Ishikawa (cell line): ENCODE results near the gene LGI4.

ENCODE experiments used
- CEBPB ChIP-seq: IDR thresholded peaks from 2 replicates; pipeline ENCODE4 v1.6.1; 2012
- CREB1 ChIP-seq: IDR thresholded peaks from 2 replicates; pipeline ENCODE4 v1.6.1; 2012; ENCODE audit warnings: low read depth
- EGR1 ChIP-seq: IDR thresholded peaks from 2 replicates; pipeline ENCODE4 v1.6.1; 2012
- FOXM1 ChIP-seq: IDR thresholded peaks from 2 replicates; pipeline ENCODE4 v1.6.1; 2012; ENCODE audit warnings: low read depth, borderline replicate concordance
- MAX ChIP-seq: IDR thresholded peaks from 2 replicates; pipeline ENCODE4 v1.6.1; 2012
- RAD21 ChIP-seq: IDR thresholded peaks from 2 replicates; pipeline ENCODE4 v1.6.1; 2012; ENCODE audit warnings: low read depth
- TAF1 ChIP-seq: IDR thresholded peaks from 2 replicates; pipeline ENCODE4 v1.6.1; 2012; ENCODE audit warnings: low read depth, mild to moderate bottlenecking
- TCF12 ChIP-seq: IDR thresholded peaks from 2 replicates; pipeline ENCODE4 v1.6.1; 2012; ENCODE audit warnings: low read depth
- YY1 ChIP-seq: IDR thresholded peaks from 2 replicates; pipeline ENCODE4 v1.6.1; 2012; ENCODE audit warnings: low read depth
- ZBTB7A ChIP-seq: IDR thresholded peaks from 2 replicates; pipeline ENCODE4 v1.6.1; 2012; ENCODE audit warnings: low read depth

- TF ChIP-seq EGR1 = no peak
- TF ChIP-seq TAF1 = no peak
- no peak for TF ChIP-seq RAD21
- TF ChIP-seq TCF12 = no peak
- TF ChIP-seq CEBPB = no peak
- no peak for TF ChIP-seq YY1
- TF ChIP-seq MAX = no peak
- TF ChIP-seq ZBTB7A = no peak
- TF ChIP-seq CREB1 = no peak
- no peak for TF ChIP-seq FOXM1
Measured at GRCh38 chr19:35119091-35119490, 15.8 kb downstream of the LGI4 start.
